Parathyroid adenoma (tissue), 2 donors: ENCODE measurements around the gene GADD45B.
"Not testable (repeated sequence)": the region's sequence is repeated elsewhere in the genome, so short reads cannot be mapped to it uniquely, and the experiment has no call there.

Source experiments
- H2AFZ ChIP-seq: fragments of 300-600 bp; sonication (generic); one replicate; pipeline ENCODE4 v1.7.0; 2017; ENCODE audit warnings: antibody characterized with exemption, mild to moderate bottlenecking
- H3K27ac ChIP-seq: fragments of 300-600 bp; sonication (generic); one replicate; pipeline ENCODE4 v1.7.0; 2017
- H3K27me3 ChIP-seq: fragments of 300-600 bp; sonication (generic); one replicate; pipeline ENCODE4 v1.7.0; 2017; ENCODE audit warnings: low read length; ENCODE audit not compliant: control insufficient read depth, insufficient read depth
- H3K36me3 ChIP-seq: fragments of 300-600 bp; sonication (generic); one replicate; pipeline ENCODE4 v1.7.0; 2017; ENCODE audit warnings: low read length; ENCODE audit not compliant: control insufficient read depth, insufficient read depth
- H3K4me1 ChIP-seq: fragments of 300-600 bp; sonication (generic); one replicate; pipeline ENCODE4 v1.7.0; 2017; ENCODE audit warnings: control low read depth
- H3K4me2 ChIP-seq: fragments of 300-600 bp; sonication (generic); one replicate; pipeline ENCODE4 v1.7.0; 2017; ENCODE audit warnings: low read length
- H3K4me3 ChIP-seq: fragments of 300-600 bp; sonication (generic); one replicate; pipeline ENCODE4 v1.7.0; 2017; ENCODE audit warnings: low read depth, low read length
- H3K79me2 ChIP-seq: fragments of 300-600 bp; sonication (generic); one replicate; pipeline ENCODE4 v1.7.0; 2017; ENCODE audit warnings: control low read depth
- H3K9ac ChIP-seq: fragments of 300-600 bp; sonication (generic); one replicate; pipeline ENCODE4 v1.7.0; 2017; ENCODE audit warnings: mild to moderate bottlenecking
- H3K9me3 ChIP-seq: fragments of 300-600 bp; sonication (generic); one replicate; pipeline ENCODE4 v1.7.0; 2017; ENCODE audit warnings: low read length; ENCODE audit not compliant: control insufficient read depth
- CTCF ChIP-seq: fragments of 300-600 bp; sonication (generic); IDR thresholded peaks from one replicate; pipeline ENCODE4 v1.7.0; 2017; ENCODE audit warnings: antibody characterized with exemption, mild to moderate bottlenecking
- donor health status: primary hyperparathyroidism.

Gene GADD45B

GRCh38 chr19:2457394-2458037 is 18.4 kb upstream of the GADD45B start:
- H3K27me3 ChIP-seq: no peaks in the 10 kb centered on the region
- H3K4me1 ChIP-seq: no peaks in the 10 kb centered on the region
- H3K9me3 ChIP-seq: no peaks in the 10 kb centered on the region
- peak overlapping the region; percentile 98 for H2AFZ ChIP-seq
- H3K9ac ChIP-seq: no peak overlapping the region
- H3K79me2 ChIP-seq: no peaks in the 10 kb centered on the region
- peak overlapping the region; percentile 53 for H3K27ac ChIP-seq
- H3K4me2 ChIP-seq: peak overlapping the region; percentile 73
- H3K36me3 ChIP-seq: no peaks in the 10 kb centered on the region
- TF ChIP-seq CTCF: no peak
- no peak overlapping the region for H3K4me3 ChIP-seq

GRCh38 chr19:2458054-2458453 is 17.9 kb upstream of the GADD45B start:
- Histone ChIP-seq H3K79me2 (no peaks in the 10 kb centered on the region), H3K27me3 (no peaks in the 10 kb centered on the region), H3K4me1 (no peaks in the 10 kb centered on the region), H3K4me3 (no peak overlapping the region), H3K4me2 (no peak overlapping the region), H3K9me3 (no peaks in the 10 kb centered on the region), H2AFZ (no peak overlapping the region), H3K27ac (no peak overlapping the region), H3K9ac (no peak overlapping the region), H3K36me3 (no peaks in the 10 kb centered on the region)
- no peak for TF ChIP-seq CTCF

GRCh38 chr19:2458776-2459175 is 17.2 kb upstream of the GADD45B start:
- not testable (repeated sequence) for H3K79me2 ChIP-seq, H3K4me2 ChIP-seq, H3K27me3 ChIP-seq, H2AFZ ChIP-seq, H3K36me3 ChIP-seq, H3K4me1 ChIP-seq, H3K9ac ChIP-seq, H3K27ac ChIP-seq, H3K9me3 ChIP-seq, H3K4me3 ChIP-seq

- no peak for TF ChIP-seq CTCF
- H3K4me1 ChIP-seq: no peaks in the 10 kb centered on the region
- no peaks in the 10 kb centered on the region for H3K9me3 ChIP-seq
- H3K36me3 ChIP-seq: no peaks in the 10 kb centered on the region
- no peaks in the 10 kb centered on the region for H3K79me2 ChIP-seq
- H2AFZ ChIP-seq: no peak overlapping the region
- H3K4me3 ChIP-seq: no peak overlapping the region
- H3K9ac ChIP-seq: no peak overlapping the region
- H3K27me3 ChIP-seq: no peaks in the 10 kb centered on the region
- no peak overlapping the region for H3K4me2 ChIP-seq
- H3K27ac ChIP-seq: no peak overlapping the region
Measured at GRCh38 chr19:2460245-2460644, 15.7 kb upstream of the GADD45B start.

GRCh38 chr19:2461751-2462634 is 13.9 kb upstream of the GADD45B start:
- H3K4me2 ChIP-seq: peak overlapping the region; percentile 90
- no peaks in the 10 kb centered on the region for H3K79me2 ChIP-seq
- H2AFZ ChIP-seq: peak overlapping the region; percentile 82
- H3K4me1 ChIP-seq: no peaks in the 10 kb centered on the region
- H3K36me3 ChIP-seq: no peaks in the 10 kb centered on the region
- H3K27me3 ChIP-seq: no peaks in the 10 kb centered on the region
- no peak for TF ChIP-seq CTCF
- no peak overlapping the region for H3K9ac ChIP-seq
- H3K4me3 ChIP-seq: peak overlapping the region; percentile 48
- H3K9me3 ChIP-seq: no peaks in the 10 kb centered on the region
- no peak overlapping the region for H3K27ac ChIP-seq
